Suprapubic skin (tissue), 4 donors: ENCODE results near the gene ANKH. TPM values are rescaled to one million over a fixed set of nuclear protein-coding genes. Genes with fewer than 3 reads are reported as not detected.

Experiments used
- DNase-seq, 2 donors: peaks; one replicate each; pipeline ENCODE4 v3.0.0-alpha.2; 2019; ENCODE audit warnings: low spot score in 2 of 2
- H3K27ac ChIP-seq: fragments of 200-600 bp; sonication (generic); one replicate; pipeline ENCODE4 v1.5.1; 2019
- H3K27me3 ChIP-seq: fragments of 200-600 bp; sonication (generic); one replicate; pipeline ENCODE4 v1.5.1; 2019
- H3K36me3 ChIP-seq: fragments of 200-600 bp; sonication (generic); one replicate; pipeline ENCODE4 v1.5.1; 2019
- H3K4me1 ChIP-seq: fragments of 200-600 bp; sonication (generic); one replicate; pipeline ENCODE4 v1.5.1; 2019
- H3K4me3 ChIP-seq: fragments of 200-600 bp; sonication (generic); one replicate; pipeline ENCODE4 v1.5.1; 2019; ENCODE audit warnings: mild to moderate bottlenecking
- H3K9me3 ChIP-seq: fragments of 200-600 bp; sonication (generic); one replicate; pipeline ENCODE4 v1.5.1; 2019
- CTCF ChIP-seq, 2 donors: fragments of 200-600 bp in 1 of 2; fragments of 450-650 bp in 1 of 2; sonication (generic) in 1 of 2; IDR thresholded peaks; one replicate each; pipeline ENCODE4 v1.5.1; 2016 to 2019; ENCODE audit warnings: antibody characterized with exemption in 2 of 2, mild to moderate bottlenecking in 1 of 2, moderate library complexity in 1 of 2
- EP300 ChIP-seq: sonication (generic); formaldehyde crosslinking; IDR thresholded peaks from one replicate; pipeline ENCODE4 v1.6.1; 2017; ENCODE audit warnings: antibody characterized with exemption
- POLR2A ChIP-seq, 2 donors: fragments of 450-650 bp; IDR thresholded peaks; one replicate each; pipeline ENCODE4 v1.6.1; 2017; ENCODE audit warnings: antibody characterized with exemption in 2 of 2, mild to moderate bottlenecking in 2 of 2, moderate library complexity in 2 of 2
- POLR2AphosphoS5 ChIP-seq, 3 donors: sonication (generic); formaldehyde crosslinking; IDR thresholded peaks; one replicate each; pipeline ENCODE4 v1.6.1; 2017; ENCODE audit warnings: antibody characterized with exemption in 3 of 3
- WGBS: methylation state at CpG from one replicate; pipeline ENCODE4 v1.1.5; 2018; 5-methylcytosine and 5-hydroxymethylcytosine counted together
- total RNA-seq, 4 donors: library from RNA; depleted of rRNA; stranded (reverse); fragments of >200 nt; gene quantifications; one replicate each; pipeline ENCODE4 v1.1.0, GENCODE V29; 2016

Gene ANKH
- total RNA-seq, 4 donors from 2014 or later: 59.8 to 86.1 (median 70.4) TPM

- H3K4me3 ChIP-seq: no peak overlapping the region
- 82% methylated on average over 7 of the region's 7 CpGs for WGBS
- TF ChIP-seq CTCF (IDR thresholded peaks at IDR 0.05) (no peak), EP300 (no peak), POLR2A (IDR thresholded peaks at IDR 0.05) (no peak), POLR2AphosphoS5 (IDR thresholded peaks at IDR 0.05) (no peak)
- no peaks in the 10 kb centered on the region for H3K36me3 ChIP-seq
- peaks cover 25% of the 10 kb centered on the region for H3K4me1 ChIP-seq
- H3K27ac ChIP-seq: no peak overlapping the region
- no peaks in the 10 kb centered on the region for H3K9me3 ChIP-seq
- H3K27me3 ChIP-seq: no peaks in the 10 kb centered on the region
- no peak for DNase-seq
Observed at GRCh38 chr5:14868771-14869170, 2.8 kb downstream of the ANKH start.

GRCh38 chr5:14864181-14864812 is 7.3 kb downstream of the ANKH start:
- Histone ChIP-seq H3K27me3 (no peaks in the 10 kb centered on the region), H3K4me1 (peaks cover 33% of the 10 kb centered on the region), H3K27ac (no peak overlapping the region), H3K4me3 (no peak overlapping the region), H3K36me3 (no peaks in the 10 kb centered on the region), H3K9me3 (no peaks in the 10 kb centered on the region)
- 86% methylated on average over 2 of the region's 2 CpGs for WGBS
- TF ChIP-seq POLR2A (IDR thresholded peaks at IDR 0.05) (no peak), CTCF (IDR thresholded peaks at IDR 0.05) (no peak), POLR2AphosphoS5 (IDR thresholded peaks at IDR 0.05) (no peak), EP300 (no peak)
- DNase-seq: no peak

GRCh38 chr5:14863105-14863504 is 8.5 kb downstream of the ANKH start:
- Histone ChIP-seq H3K9me3 (no peaks in the 10 kb centered on the region), H3K36me3 (no peaks in the 10 kb centered on the region), H3K27me3 (no peaks in the 10 kb centered on the region), H3K4me1 (peaks cover 29% of the 10 kb centered on the region), H3K4me3 (no peak overlapping the region), H3K27ac (no peak overlapping the region)
- no peak for DNase-seq
- no peak for TF ChIP-seq EP300
- WGBS: 81% methylated on average over 2 of the region's 2 CpGs

GRCh38 chr5:14861123-14861765 is 10.3 kb downstream of the ANKH start:
- 78% methylated on average over 4 of the region's 4 CpGs for WGBS
- Histone ChIP-seq H3K9me3 (no peaks in the 10 kb centered on the region), H3K4me3 (no peak overlapping the region), H3K4me1 (peaks cover 29% of the 10 kb centered on the region), H3K27ac (no peak overlapping the region), H3K27me3 (no peaks in the 10 kb centered on the region), H3K36me3 (no peaks in the 10 kb centered on the region)
- TF ChIP-seq EP300 (no peak), POLR2A (IDR thresholded peaks at IDR 0.05) (no peak), POLR2AphosphoS5 (IDR thresholded peaks at IDR 0.05) (no peak), CTCF (IDR thresholded peaks at IDR 0.05) (no peak)
- no peak for DNase-seq

GRCh38 chr5:14859980-14860379 is 11.6 kb downstream of the ANKH start:
- Histone ChIP-seq H3K27ac (no peak overlapping the region), H3K27me3 (no peaks in the 10 kb centered on the region), H3K9me3 (no peaks in the 10 kb centered on the region), H3K36me3 (no peaks in the 10 kb centered on the region), H3K4me3 (no peak overlapping the region), H3K4me1 (peaks cover 31% of the 10 kb centered on the region)
- TF ChIP-seq POLR2A (IDR thresholded peaks at IDR 0.05): no peak
- no peak for TF ChIP-seq CTCF (IDR thresholded peaks at IDR 0.05)
- TF ChIP-seq EP300: no peak
- no peak for TF ChIP-seq POLR2AphosphoS5 (IDR thresholded peaks at IDR 0.05)
- no peak for DNase-seq
- WGBS: 52% methylated on average over 4 of the region's 7 CpGs
